Heart right ventricle (tissue), 16 donors: ENCODE measurements around the gene OTOR. TPM values are rescaled to one million over a fixed set of nuclear protein-coding genes. Genes with fewer than 3 reads are reported as not detected.

Experiments
- ATAC-seq, 8 donors: fragments of 200-7000 bp; cut with Tn5 transposase; one replicate each; pipeline ENCODE4 v1.9.1; 2020; ENCODE audit warnings: mild to moderate bottlenecking in 8 of 8, moderate library complexity in 8 of 8, moderate number of reproducible peaks in 1 of 8
- DNase-seq, 2 donors: peaks; one replicate each; pipeline ENCODE4 v3.0.0-alpha.2; 2020
- H3K27ac ChIP-seq, 10 donors: fragments of 200-600 bp; sonication (generic) in 2 of 10; one replicate each; pipeline versions ENCODE4 v1.5.0 to v1.8.0; 2020 to 2022; ENCODE audit warnings: mild to moderate bottlenecking in 3 of 10
- H3K27me3 ChIP-seq, 7 donors: fragments of 200-600 bp; one replicate each; pipeline ENCODE4 v1.8.0; 2021 to 2022; ENCODE audit warnings: mild to moderate bottlenecking in 2 of 7
- H3K36me3 ChIP-seq, 9 donors: fragments of 200-600 bp; sonication (generic) in 1 of 9; one replicate each; pipeline versions ENCODE4 v1.5.0 to v1.8.0; 2020 to 2022; ENCODE audit warnings: mild to moderate bottlenecking in 2 of 9
- H3K4me1 ChIP-seq, 9 donors: fragments of 200-600 bp; sonication (generic) in 1 of 9; one replicate each; pipeline versions ENCODE4 v1.5.0 to v1.8.0; 2020 to 2022; ENCODE audit warnings: mild to moderate bottlenecking in 4 of 9
- H3K4me3 ChIP-seq, 10 donors: fragments of 200-600 bp; sonication (generic) in 2 of 10; one replicate each; pipeline versions ENCODE4 v1.5.0 to v1.8.0; 2020 to 2022; ENCODE audit warnings: mild to moderate bottlenecking in 7 of 10, moderate library complexity in 2 of 10
- H3K9me3 ChIP-seq, 11 donors: fragments of 200-600 bp in 10 of 11; sonication (generic) in 2 of 11; one replicate each; pipeline versions ENCODE4 v1.5.0 to v1.8.0; 2013 to 2022; ENCODE audit warnings: mild to moderate bottlenecking in 2 of 11, control low read depth in 1 of 11, moderate library complexity in 1 of 11
- CTCF ChIP-seq, 9 donors: fragments of 200-600 bp; sonication (generic) in 2 of 9; IDR thresholded peaks; one replicate each; pipeline versions ENCODE4 v1.5.0 to v1.8.0; 2021 to 2022; ENCODE audit warnings: antibody characterized with exemption in 9 of 9, mild to moderate bottlenecking in 5 of 9, moderate library complexity in 1 of 9
- WGBS, 2 donors: extraction: QIAGEN DNeasy Blood & Tissue Kit; methylation state at CpG; one replicate each; pipeline ENCODE4 v1.1.7; 2013; ENCODE audit warnings: inconsistent platforms in 1 of 2; 5-methylcytosine and 5-hydroxymethylcytosine counted together
- intact Hi-C, 10 donors: fragments of 100-400 bp; cut with DNase I; formaldehyde crosslinking; loops; one replicate each; pipeline versions ENCODE4 v1.11.1 to v1.14.2; 2022
- polyA plus RNA-seq, 2 donors: library from polyadenylated mRNA; stranded (reverse); fragments of 200-250 nt; gene quantifications; one replicate each; pipeline ENCODE4 v1.2.3, GENCODE V29; 2013
- total RNA-seq, 10 donors: library from RNA; stranded (reverse); fragmentation: NEBNext Ultra II Directional in 3 of 10; extraction: Animal tissue kit (Norgen Biotek cat#: 25700) in 3 of 10; gene quantifications; one replicate each; pipeline versions ENCODE4 v1.2.1 to v1.2.4, GENCODE V29; 2021 to 2023
- donor health status: Arrhythmogenic right ventricular cardiomyopathy.
- donor health status: ischemic (EF 13 %, LVEDD 7.1; RV severe dilation, severe dysfunction).
- donor health status: healthy with polysubstance abuse.
- donor health status: DM: no; HTN: yes; CAD: no.
- donor health status: DM: no; HTN: no; CAD: no.
- donor health status: ischemic (EF 25% LVEDD 6.9; RV normal size, moderate dysfunction).
- donor health status: ischemic (EF 25% LVEDD 5.7; RV mildly dilated, moderate dysfunction).
- donor health status: healthy.
- donor health status: DM: yes; HTN: yes; CAD: no.
- donor health status: Ischemic cardiomyopathy.
- donor health status: ischemic (EF 35%, LVEDD 5.7; RV mildly dilated, moderate dysfunction).
- donor health status: nonischemic (EF 11% LVEDD 7.7; RV severe dilation, severe dysfunction).
- donor health status: DM: yes; HTN: yes; CAD: no.
- donor health status: PGD.
- donor health status: ischemic (EF 29% LVEDD 5.4; RV normal size, mild dysfunction).
- donor health status: nonischemic (EF 23%, LVEDD 6.1; RV moderate dilation, normal function).

The OTOR gene
- total and polyA plus RNA-seq, 12 donors, result not detected

- H3K4me3 ChIP-seq, result no peak overlapping the region
- 51 to 54% methylated on average over 4 of the region's 4 CpGs for WGBS, 2 donors
- TF ChIP-seq CTCF (IDR thresholded peaks at IDR 0.05), result no peak
- H3K9me3 ChIP-seq, result no peaks in the 10 kb centered on the region
- peaks cover 0 to 8% (median 0%) of the 10 kb centered on the region in 9 donors for H3K4me1 ChIP-seq
- ATAC-seq (no peak), DNase-seq (no peak)
- H3K36me3 ChIP-seq, result no peaks in the 10 kb centered on the region
- H3K27ac ChIP-seq, result no peak overlapping the region
- intact Hi-C loops, result loop anchor here (5.0 to 10.0 kb wide), 4 partner anchors 60 to 250 kb away; no protein-coding TSS in a partner anchor
- peaks cover 0 to 26% (median 5%) of the 10 kb centered on the region in 7 donors for H3K27me3 ChIP-seq
Measured at GRCh38 chr20:16764560-16764959, 16.4 kb downstream of the OTOR start.

- no peak overlapping the region for H3K27ac ChIP-seq
- DNase-seq, result no peak
- ATAC-seq, result no peak
- no peak overlapping the region for H3K4me3 ChIP-seq
- no peak for TF ChIP-seq CTCF (IDR thresholded peaks at IDR 0.05)
- H3K36me3 ChIP-seq, result no peaks in the 10 kb centered on the region
- intact Hi-C loops, result loop anchor here in 1 of 10 donors (10.0 kb wide), 1 partner anchor 56 kb away; no protein-coding TSS in a partner anchor
- peaks cover 0 to 8% (median 0%) of the 10 kb centered on the region in 11 donors for H3K9me3 ChIP-seq
- H3K4me1 ChIP-seq, result no peaks in the 10 kb centered on the region
- H3K27me3 ChIP-seq, result peaks cover 0 to 11% (median 3%) of the 10 kb centered on the region in 7 donors
Measured at GRCh38 chr20:16771213-16771612, 23.1 kb downstream of the OTOR start.

- H3K4me1 ChIP-seq, result no peaks in the 10 kb centered on the region
- peaks cover 0 to 8% (median 0%) of the 10 kb centered on the region in 11 donors for H3K9me3 ChIP-seq
- TF ChIP-seq CTCF (IDR thresholded peaks at IDR 0.05), result no peak
- no peak overlapping the region for H3K27ac ChIP-seq
- ATAC-seq, result no peak
- intact Hi-C loops, result loop anchor here in 1 of 10 donors (10.0 kb wide), 1 partner anchor 61 kb away; no protein-coding TSS in a partner anchor
- no peak overlapping the region for H3K4me3 ChIP-seq
- no peaks in the 10 kb centered on the region for H3K27me3 ChIP-seq
- H3K36me3 ChIP-seq, result no peaks in the 10 kb centered on the region
- DNase-seq, result no peak
- WGBS, 2 donors, result 69 to 72% methylated on average over 1 of the region's 1 CpG
Measured at GRCh38 chr20:16775961-16776360, 27.8 kb downstream of the OTOR start.

- 51 to 65% methylated on average over 1 of the region's 1 CpG for WGBS, 2 donors
- no peak for DNase-seq
- no peak for TF ChIP-seq CTCF (IDR thresholded peaks at IDR 0.05)
Measured at GRCh38 chr20:16777126-16777525, 29.0 kb downstream of the OTOR start.

More at GRCh38 chr20:16777126-16777525, 29.0 kb downstream of the OTOR start:
- Histone ChIP-seq H3K27ac (no peak overlapping the region), H3K4me3 (no peak overlapping the region), H3K4me1 (no peaks in the 10 kb centered on the region), H3K36me3 (no peaks in the 10 kb centered on the region), H3K27me3 (no peaks in the 10 kb centered on the region), H3K9me3 (peaks cover 0 to 17% (median 4%) of the 10 kb centered on the region in 11 donors)
- intact Hi-C loops, result loop anchor here in 1 of 10 donors (10.0 kb wide), 1 partner anchor 62 kb away; no protein-coding TSS in a partner anchor
- ATAC-seq, result no peak
